SKM-1 (cell line): Measurements from ENCODE around the gene UEVLD.

Experiments
- DNase-seq: peaks from one replicate; lab custom pipeline; 2025; ENCODE audit not compliant: unreplicated experiment; lab: John Stamatoyannopoulos, UW

Gene UEVLD

GRCh38 chr11:18502352-18502751 lies 86.2 kb downstream of the UEVLD start:
- no peak for DNase-seq

GRCh38 chr11:18501629-18502028 lies 86.9 kb downstream of the UEVLD start:
- no peak for DNase-seq

GRCh38 chr11:18498039-18498438 lies 90.5 kb downstream of the UEVLD start:
- DNase-seq: no peak

GRCh38 chr11:18495703-18496102 lies 92.8 kb downstream of the UEVLD start:
- no peak for DNase-seq

GRCh38 chr11:18495271-18495670 lies 93.3 kb downstream of the UEVLD start:
- DNase-seq: no peak

- DNase-seq: no peak
Observed at GRCh38 chr11:18493310-18493709, 95.2 kb downstream of the UEVLD start.

GRCh38 chr11:18492888-18493287 lies 95.6 kb downstream of the UEVLD start:
- DNase-seq: no peak

GRCh38 chr11:18491924-18492323 lies 96.6 kb downstream of the UEVLD start:
- DNase-seq: no peak

- no peak for DNase-seq
Observed at GRCh38 chr11:18490736-18491485, 97.6 kb downstream of the UEVLD start.

- DNase-seq: no peak
Observed at GRCh38 chr11:18490319-18490718, 98.2 kb downstream of the UEVLD start.

- DNase-seq: no peak
Observed at GRCh38 chr11:18485913-18486528, 102.5 kb downstream of the UEVLD start.
